PC-9 (cell line): ENCODE data around the gene CDCA7L. TPM values are rescaled to one million over a fixed set of nuclear protein-coding genes. Genes with fewer than 3 reads are reported as not detected.

Experiments
- BruUV-seq: library from RNA; stranded (reverse); fragments of 400-500 nt; replicated peaks from 2 replicates; lab custom pipeline; 2021; lab: Mats Ljungman, UMichigan
- CTCF ChIA-PET: fragments of 300-600 bp; sonication (Branson Sonifier 250); formaldehyde crosslinking; loops from one replicate; lab custom pipeline; 2022; ENCODE audit warnings: antibody characterized with exemption; lab: Charles Lee
- POLR2A ChIA-PET: fragments of 300-600 bp; sonication (Branson Sonifier 250); formaldehyde crosslinking; loops from one replicate; lab custom pipeline; 2022; ENCODE audit warnings: antibody characterized with exemption; ENCODE audit not compliant: unreplicated experiment; lab: Charles Lee
- DNase-seq, 2 experiments: peaks; one replicate each; pipeline versions ENCODE4 v3.0.0 to v3.0.0-alpha.2; 2015 to 2022; ENCODE audit warnings: mixed read lengths in 1 of 2
- H2AFZ ChIP-seq: fragments of 200-600 bp; sonication (generic); 2 replicates; pipeline ENCODE4 v1.8.1; 2017; ENCODE audit warnings: antibody characterized with exemption
- H3F3A ChIP-seq: fragments of 200-600 bp; sonication (generic); 2 replicates; pipeline ENCODE4 v1.8.1; 2017; ENCODE audit warnings: antibody characterized with exemption, mild to moderate bottlenecking, low read depth; ENCODE audit not compliant: insufficient read depth
- H3K27ac ChIP-seq: fragments of 200-600 bp; sonication (generic); 2 replicates; pipeline ENCODE4 v1.6.1; 2016; ENCODE audit warnings: mixed run types
- H3K27me3 ChIP-seq: fragments of 200-600 bp; sonication (generic); 2 replicates; pipeline ENCODE4 v1.6.1; 2016; ENCODE audit warnings: low read depth, mixed run types; ENCODE audit not compliant: insufficient read depth
- H3K36me3 ChIP-seq: fragments of 200-600 bp; sonication (generic); 2 replicates; pipeline ENCODE4 v1.6.1; 2016; ENCODE audit warnings: low read depth, mixed run types
- H3K4me1 ChIP-seq: fragments of 200-600 bp; sonication (generic); replicated peaks from 2 replicates; pipeline ENCODE4 v1.6.1; 2016; ENCODE audit warnings: mixed run types; ENCODE audit not compliant: insufficient read depth
- H3K4me2 ChIP-seq: fragments of 200-600 bp; sonication (generic); 2 replicates; pipeline ENCODE4 v1.6.1; 2017; ENCODE audit warnings: mixed run types
- H3K4me3 ChIP-seq: fragments of 200-600 bp; sonication (generic); 2 replicates; pipeline ENCODE4 v1.6.1; 2016; ENCODE audit warnings: mixed run types
- H3K79me2 ChIP-seq: fragments of 200-600 bp; sonication (generic); 2 replicates; pipeline ENCODE4 v1.6.1; 2017; ENCODE audit warnings: low read depth, mixed run types
- H3K9me2 ChIP-seq: fragments of 200-600 bp; sonication (generic); 2 replicates; pipeline ENCODE4 v1.8.1; 2017; ENCODE audit warnings: mild to moderate bottlenecking; ENCODE audit not compliant: insufficient read depth
- H3K9me3 ChIP-seq: fragments of 200-600 bp; sonication (generic); 2 replicates; pipeline ENCODE4 v1.8.1; 2016; ENCODE audit warnings: low read depth; ENCODE audit not compliant: insufficient read depth
- H4K20me1 ChIP-seq: fragments of 200-600 bp; sonication (generic); 2 replicates; pipeline ENCODE4 v1.8.1; 2017; ENCODE audit not compliant: insufficient read depth
- CTCF ChIP-seq: fragments of 200-600 bp; sonication (generic); conservative IDR thresholded peaks from 2 replicates; pipeline ENCODE4 v1.6.1; 2017; ENCODE audit warnings: mixed run types, antibody characterized with exemption, mild to moderate bottlenecking, moderate library complexity
- EZH2 ChIP-seq: fragments of 200-600 bp; sonication (generic); IDR thresholded peaks from 2 replicates; pipeline ENCODE4 v1.8.0; 2017; ENCODE audit warnings: antibody characterized with exemption, low read depth
- intact Hi-C: fragments of 100-400 bp; cut with micrococcal nuclease; formaldehyde crosslinking; loops from one replicate; pipeline ENCODE4 v1.10.0; 2022; ENCODE audit not compliant: unreplicated experiment
- total RNA-seq: library from RNA; stranded (reverse); gene quantifications from 2 replicates; pipeline ENCODE4 v1.2.3, GENCODE V29; 2021

CDCA7L gene
- total RNA-seq, 1 experiment from 2014 or later, result 243 TPM

DNA sequence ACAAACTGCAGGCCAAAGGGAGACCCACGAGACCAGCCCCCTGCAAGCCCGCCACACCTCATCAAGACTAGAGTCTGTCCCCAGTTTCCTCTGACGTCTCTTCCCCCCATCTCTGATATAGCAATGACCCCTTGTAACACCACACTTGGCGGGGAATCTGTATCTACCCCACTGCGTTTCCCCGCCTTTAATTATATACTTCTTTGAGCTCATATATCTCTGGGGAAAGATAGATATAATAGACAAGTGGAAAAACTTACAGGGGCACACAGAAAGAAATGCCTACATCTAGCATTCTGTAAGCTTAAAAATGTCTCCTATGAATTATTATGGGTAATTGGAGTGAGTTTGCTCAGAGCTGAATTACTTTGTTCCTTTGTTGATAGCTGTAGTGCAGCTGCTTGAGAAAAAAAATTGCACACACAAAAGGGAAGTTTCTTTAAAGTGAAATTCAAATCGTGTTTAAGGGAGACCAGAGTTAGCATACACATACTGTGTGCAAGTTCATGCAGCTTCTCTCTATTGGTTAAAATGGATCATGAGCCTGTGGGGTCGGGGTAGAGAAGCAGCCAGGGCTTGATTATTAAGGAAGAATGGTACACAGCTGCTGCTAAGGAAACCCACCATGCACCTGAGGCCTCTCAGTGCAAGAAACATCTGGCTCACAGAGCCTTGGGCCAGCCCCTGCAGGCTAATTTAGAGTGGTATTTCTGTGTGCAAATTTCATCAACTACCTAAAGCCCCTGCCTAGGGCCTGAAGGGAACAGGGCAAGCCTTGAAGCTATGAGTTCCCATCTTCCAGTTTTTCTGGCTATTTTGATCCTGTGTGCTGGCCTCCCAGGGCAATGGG lies 32.5 kb downstream of the CDCA7L start:
- no TSS peak for BruUV-seq
- peaks cover 12% of the 10 kb centered on the region for H4K20me1 ChIP-seq
- no peak overlapping the region for H3K4me2 ChIP-seq
- no peak overlapping the region for H3K27ac ChIP-seq
- H3K36me3 ChIP-seq, result peaks cover 18% of the 10 kb centered on the region; the same call in 1 of the 2 replicates
- H3K4me3 ChIP-seq, result no peak overlapping the region
- peaks cover 1% of the 10 kb centered on the region; the same call in 1 of the 2 replicates for H3K79me2 ChIP-seq
- DNase-seq, result no peak
- CTCF ChIA-PET, result no interaction called here
- no peaks in the 10 kb centered on the region for H3K4me1 ChIP-seq
- POLR2A ChIA-PET, result no interaction called here
- H2AFZ ChIP-seq, result no peak overlapping the region
- no peaks in the 10 kb centered on the region for H3F3A ChIP-seq
- no peaks in the 10 kb centered on the region for H3K9me2 ChIP-seq
- H3K9me3 ChIP-seq, result no peaks in the 10 kb centered on the region
- TF ChIP-seq CTCF (no peak), EZH2 (no peak)
- intact Hi-C loops, result no loop called here
- H3K27me3 ChIP-seq, result no peaks in the 10 kb centered on the region

GRCh38 chr7:21912305-21912704 lies 33.4 kb downstream of the CDCA7L start:
- DNase-seq, result no peak
- Histone ChIP-seq H3K36me3 (peaks cover 20% of the 10 kb centered on the region), H4K20me1 (peaks cover 6% of the 10 kb centered on the region), H3K9me2 (no peaks in the 10 kb centered on the region), H3K79me2 (no peaks in the 10 kb centered on the region), H3K9me3 (no peaks in the 10 kb centered on the region), H3K4me2 (no peak overlapping the region), H3F3A (no peaks in the 10 kb centered on the region), H3K27ac (no peak overlapping the region), H2AFZ (no peak overlapping the region), H3K27me3 (no peaks in the 10 kb centered on the region), H3K4me3 (no peak overlapping the region), H3K4me1 (no peaks in the 10 kb centered on the region)
- ChIA-PET POLR2A (no interaction called here), CTCF (no interaction called here)
- intact Hi-C loops, result no loop called here
- BruUV-seq, result no TSS peak
- TF ChIP-seq CTCF (no peak), EZH2 (no peak)

GRCh38 chr7:21911341-21911875 lies 34.3 kb downstream of the CDCA7L start:
- POLR2A ChIA-PET, result interaction anchor here (0.6 kb wide), 1 partner anchor 14 kb away, joined by 3 read pairs; no protein-coding TSS in a partner anchor
- DNase-seq, result no peak
- H3K4me3 ChIP-seq, result no peak overlapping the region
- BruUV-seq, result no TSS peak
- no peaks in the 10 kb centered on the region for H3K9me3 ChIP-seq
- no peaks in the 10 kb centered on the region for H3K27me3 ChIP-seq
- no peaks in the 10 kb centered on the region; the same call in 1 of the 2 replicates for H4K20me1 ChIP-seq
- H3K36me3 ChIP-seq, result peaks cover 27% of the 10 kb centered on the region
- no peaks in the 10 kb centered on the region for H3K4me1 ChIP-seq
- no peaks in the 10 kb centered on the region for H3F3A ChIP-seq
- H3K4me2 ChIP-seq, result no peak overlapping the region
- no peak for TF ChIP-seq EZH2
- no peak for TF ChIP-seq CTCF
- intact Hi-C loops, result no loop called here
- no peak overlapping the region for H2AFZ ChIP-seq
- CTCF ChIA-PET, result no interaction called here
- H3K79me2 ChIP-seq, result no peaks in the 10 kb centered on the region
- H3K9me2 ChIP-seq, result no peaks in the 10 kb centered on the region
- H3K27ac ChIP-seq, result no peak overlapping the region
